ENCODE measurements around the gene RIC8A.

GRCh38 chr11:216081-216974 lies 8.8 kb downstream of the RIC8A start:
- TF ChIP-seq CTCF (conservative IDR thresholded peaks at IDR 0.05), result no peak
- TF ChIP-seq ZFX (IDR thresholded peaks at IDR 0.05), result no peak

Measured in C4-2B (cell line).